Measurements from ENCODE around the gene MXD1. TPM values are rescaled to one million over a fixed set of nuclear protein-coding genes. Genes with fewer than 3 reads are reported as not detected.

MXD1 gene
- total and polyA plus RNA-seq, 2 experiments from 2014 or later = 29.7 to 41.8 TPM

DNA sequence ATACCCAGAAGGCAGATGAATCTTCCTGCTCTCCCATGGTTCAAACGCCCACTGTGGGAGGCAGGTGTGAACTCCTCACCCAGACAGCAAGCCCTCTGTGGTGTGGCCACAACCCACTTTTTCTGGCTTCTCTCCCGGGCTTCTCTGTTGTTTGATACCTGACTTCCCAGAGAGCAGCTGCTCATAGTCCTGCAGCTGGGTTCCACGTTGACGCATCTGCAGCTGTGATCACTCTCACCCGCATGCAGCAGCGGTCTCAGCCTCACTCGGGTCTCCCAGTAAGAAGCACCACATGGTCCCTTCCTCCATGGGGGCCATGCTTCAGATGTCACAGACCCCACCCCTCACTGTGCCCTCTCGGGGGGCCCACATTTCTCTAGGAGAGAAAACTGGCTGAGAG is 43.1 kb downstream of the MXD1 start:
- Histone ChIP-seq H3K4me2 (no peak overlapping the region), H3K27me3 (peaks cover 3% of the 10 kb centered on the region), H4K20me1 (ENCODE audit: insufficient read depth, poor library complexity, severe bottlenecking) (no peaks in the 10 kb centered on the region), H3K9me2 (replicated peaks; ENCODE audit: insufficient read depth) (no peaks in the 10 kb centered on the region), H3K4me3 (no peak overlapping the region), H3K27ac (no peak overlapping the region), H3K4me1 (ENCODE audit: insufficient read depth) (no peaks in the 10 kb centered on the region), H3K36me3 (replicated peaks; ENCODE audit: insufficient read depth, low read depth) (no peaks in the 10 kb centered on the region), H3K79me2 (no peaks in the 10 kb centered on the region), H2AFZ (no peak overlapping the region), H3K9me3 (ENCODE audit: low read depth) (no peaks in the 10 kb centered on the region)
- 82% methylated on average over 8 of the region's 8 CpGs for WGBS (ENCODE audit: low lambda C conversion rate, missing lambda C conversion rate)
- TF ChIP-seq, protein P1, sequence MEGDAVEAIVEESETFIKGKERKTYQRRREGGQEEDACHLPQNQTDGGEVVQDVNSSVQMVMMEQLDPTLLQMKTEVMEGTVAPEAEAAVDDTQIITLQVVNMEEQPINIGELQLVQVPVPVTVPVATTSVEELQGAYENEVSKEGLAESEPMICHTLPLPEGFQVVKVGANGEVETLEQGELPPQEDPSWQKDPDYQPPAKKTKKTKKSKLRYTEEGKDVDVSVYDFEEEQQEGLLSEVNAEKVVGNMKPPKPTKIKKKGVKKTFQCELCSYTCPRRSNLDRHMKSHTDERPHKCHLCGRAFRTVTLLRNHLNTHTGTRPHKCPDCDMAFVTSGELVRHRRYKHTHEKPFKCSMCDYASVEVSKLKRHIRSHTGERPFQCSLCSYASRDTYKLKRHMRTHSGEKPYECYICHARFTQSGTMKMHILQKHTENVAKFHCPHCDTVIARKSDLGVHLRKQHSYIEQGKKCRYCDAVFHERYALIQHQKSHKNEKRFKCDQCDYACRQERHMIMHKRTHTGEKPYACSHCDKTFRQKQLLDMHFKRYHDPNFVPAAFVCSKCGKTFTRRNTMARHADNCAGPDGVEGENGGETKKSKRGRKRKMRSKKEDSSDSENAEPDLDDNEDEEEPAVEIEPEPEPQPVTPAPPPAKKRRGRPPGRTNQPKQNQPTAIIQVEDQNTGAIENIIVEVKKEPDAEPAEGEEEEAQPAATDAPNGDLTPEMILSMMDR (IDR thresholded peaks at IDR 0.05; ENCODE audit: poor library complexity) = no peak
- TF ChIP-seq EZH2phosphoT487 (IDR thresholded peaks at IDR 0.05; ENCODE audit: low read depth, severe bottlenecking, unreplicated experiment) (no peak), EZH2 (IDR thresholded peaks at IDR 0.05; ENCODE audit: borderline replicate concordance) (no peak)
- no peak for DNase-seq (ENCODE audit: low spot score)

DNA sequence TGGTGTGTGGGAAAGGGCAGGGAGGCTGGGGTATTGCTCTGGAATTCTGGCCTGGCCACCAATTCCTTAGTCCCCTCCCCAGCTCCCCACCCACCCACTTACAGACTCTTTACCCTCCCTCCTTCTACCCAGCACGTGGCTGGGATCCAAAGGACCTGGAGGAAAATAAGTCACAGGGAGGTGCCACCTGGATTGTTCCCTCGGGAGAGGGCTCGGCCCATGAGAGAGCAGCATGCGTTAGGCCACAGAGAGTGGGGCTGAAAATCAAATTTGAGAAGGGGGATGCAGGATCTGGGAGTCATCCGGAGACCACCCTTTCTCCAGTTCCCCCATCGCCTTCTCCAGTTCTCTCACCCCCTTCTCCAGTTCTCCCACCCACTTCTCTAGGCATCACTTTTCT is 43.6 kb downstream of the MXD1 start:
- no peaks in the 10 kb centered on the region for H3K4me1 ChIP-seq (ENCODE audit: insufficient read depth)
- no peaks in the 10 kb centered on the region for H3K9me3 ChIP-seq (ENCODE audit: low read depth)
- H3K9me2 ChIP-seq (replicated peaks; ENCODE audit: insufficient read depth) = no peaks in the 10 kb centered on the region
- no peak overlapping the region for H3K27ac ChIP-seq
- H3K27me3 ChIP-seq = peaks cover 3% of the 10 kb centered on the region
- DNase-seq (ENCODE audit: low spot score) = no peak
- TF ChIP-seq EZH2 (IDR thresholded peaks at IDR 0.05; ENCODE audit: borderline replicate concordance) (no peak), EZH2phosphoT487 (IDR thresholded peaks at IDR 0.05; ENCODE audit: low read depth, severe bottlenecking, unreplicated experiment) (no peak)
- TF ChIP-seq, protein P1 (IDR thresholded peaks at IDR 0.05; ENCODE audit: poor library complexity) = no peak
- H2AFZ ChIP-seq = no peak overlapping the region
- H3K36me3 ChIP-seq (replicated peaks; ENCODE audit: insufficient read depth, low read depth) = no peaks in the 10 kb centered on the region
- WGBS (ENCODE audit: low lambda C conversion rate, missing lambda C conversion rate) = 84% methylated on average over 6 of the region's 6 CpGs
- no peak overlapping the region for H3K4me3 ChIP-seq
- no peak overlapping the region for H3K4me2 ChIP-seq
- no peaks in the 10 kb centered on the region for H4K20me1 ChIP-seq (ENCODE audit: insufficient read depth, poor library complexity, severe bottlenecking)
- no peaks in the 10 kb centered on the region for H3K79me2 ChIP-seq

DNA sequence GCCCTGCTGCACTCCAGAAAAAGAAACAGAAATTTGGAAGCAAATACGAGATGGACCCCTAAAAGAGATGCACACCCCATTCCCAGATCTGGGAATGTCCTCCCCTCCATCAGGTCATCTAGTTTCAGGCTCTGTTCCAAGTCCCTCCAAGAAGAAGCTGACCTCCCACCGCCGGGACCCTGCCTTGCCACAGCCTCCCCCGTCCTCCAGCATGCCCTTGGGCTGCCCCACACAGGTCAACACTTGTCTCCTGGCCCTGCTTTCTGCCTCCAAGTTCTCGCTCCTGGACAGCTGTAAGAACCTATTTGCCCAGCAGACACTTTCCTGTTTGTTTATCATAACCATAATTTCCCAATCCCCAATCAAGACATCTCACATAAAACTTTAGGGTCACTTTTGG is 44.5 kb downstream of the MXD1 start:
- TF ChIP-seq EZH2phosphoT487 (IDR thresholded peaks at IDR 0.05; ENCODE audit: low read depth, severe bottlenecking, unreplicated experiment) (no peak), EZH2 (IDR thresholded peaks at IDR 0.05; ENCODE audit: borderline replicate concordance) (no peak)
- TF ChIP-seq, protein P1 (IDR thresholded peaks at IDR 0.05; ENCODE audit: poor library complexity) = no peak
- 76% methylated on average over 5 of the region's 5 CpGs for WGBS (ENCODE audit: low lambda C conversion rate, missing lambda C conversion rate)
- Histone ChIP-seq H3K36me3 (replicated peaks; ENCODE audit: insufficient read depth, low read depth) (no peaks in the 10 kb centered on the region), H3K4me1 (ENCODE audit: insufficient read depth) (no peaks in the 10 kb centered on the region), H2AFZ (no peak overlapping the region), H3K27me3 (peaks cover 3% of the 10 kb centered on the region), H3K79me2 (no peaks in the 10 kb centered on the region), H3K4me3 (no peak overlapping the region), H3K9me2 (replicated peaks; ENCODE audit: insufficient read depth) (no peaks in the 10 kb centered on the region), H4K20me1 (ENCODE audit: insufficient read depth, poor library complexity, severe bottlenecking) (no peaks in the 10 kb centered on the region), H3K9me3 (ENCODE audit: low read depth) (no peaks in the 10 kb centered on the region), H3K27ac (no peak overlapping the region), H3K4me2 (no peak overlapping the region)
- no peak for DNase-seq (ENCODE audit: low spot score)

GRCh38 chr2:69960821-69961220 is 45.9 kb downstream of the MXD1 start:
- Histone ChIP-seq H3K4me1 (ENCODE audit: insufficient read depth) (no peaks in the 10 kb centered on the region), H4K20me1 (ENCODE audit: insufficient read depth, poor library complexity, severe bottlenecking) (no peaks in the 10 kb centered on the region), H3K36me3 (replicated peaks; ENCODE audit: insufficient read depth, low read depth) (no peaks in the 10 kb centered on the region), H2AFZ (no peak overlapping the region), H3K4me2 (no peak overlapping the region), H3K9me3 (ENCODE audit: low read depth) (no peaks in the 10 kb centered on the region), H3K27ac (no peak overlapping the region), H3K4me3 (no peak overlapping the region), H3K79me2 (no peaks in the 10 kb centered on the region), H3K9me2 (replicated peaks; ENCODE audit: insufficient read depth) (no peaks in the 10 kb centered on the region), H3K27me3 (peaks cover 3% of the 10 kb centered on the region)
- DNase-seq (ENCODE audit: low spot score) = no peak
- 96% methylated on average over 6 of the region's 6 CpGs for WGBS (ENCODE audit: low lambda C conversion rate, missing lambda C conversion rate)
- TF ChIP-seq EZH2 (IDR thresholded peaks at IDR 0.05; ENCODE audit: borderline replicate concordance) = no peak
- TF ChIP-seq, protein P1 (IDR thresholded peaks at IDR 0.05; ENCODE audit: poor library complexity) = no peak
- no peak for TF ChIP-seq EZH2phosphoT487 (IDR thresholded peaks at IDR 0.05; ENCODE audit: low read depth, severe bottlenecking, unreplicated experiment)

Data from hepatocyte (in vitro differentiated cells).